NCI-H2227 (cell line): Measurements from ENCODE around the gene SOX5.

Source experiments
- DNase-seq: peaks from one replicate; lab custom pipeline; 2025; ENCODE audit not compliant: unreplicated experiment; lab: John Stamatoyannopoulos, UW

SOX5 gene

DNA sequence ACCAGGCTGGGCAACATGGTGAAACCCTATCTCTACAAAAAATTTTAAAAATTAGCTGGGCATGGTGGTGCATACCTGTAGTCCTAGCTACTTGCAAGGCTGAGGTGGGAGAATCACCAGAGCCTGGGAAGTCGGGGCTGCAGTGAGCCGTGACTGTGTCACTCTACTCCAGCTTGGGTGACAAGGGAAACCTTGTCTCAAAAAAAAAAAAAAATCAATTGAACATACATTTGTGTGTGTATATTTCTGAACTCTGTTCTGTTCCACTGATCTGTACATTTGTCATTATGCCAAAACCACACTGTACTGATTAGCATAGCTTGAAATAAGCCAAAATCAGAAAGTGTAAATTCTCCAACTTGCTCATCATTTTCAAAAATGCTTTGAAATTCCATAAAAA lies 254.6 kb downstream of the SOX5 start:
- no peak for DNase-seq

DNA sequence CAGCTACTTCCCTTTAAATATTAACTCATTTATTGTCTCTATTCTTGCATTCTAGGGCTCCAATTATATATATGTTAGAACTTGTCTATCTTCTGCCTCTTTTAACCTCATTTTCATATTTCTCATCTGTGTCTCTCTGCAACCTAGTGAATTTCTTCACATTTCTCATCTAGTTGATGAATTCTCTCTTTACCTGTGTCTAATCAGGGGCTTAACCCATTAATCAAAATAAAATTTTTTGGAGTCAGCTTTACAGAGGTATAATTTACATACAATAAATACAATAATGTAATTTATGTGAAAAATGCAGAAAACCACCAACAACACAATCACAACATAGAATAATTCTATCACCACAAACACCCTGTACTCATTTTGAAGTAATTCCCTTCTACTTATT lies 255.2 kb downstream of the SOX5 start:
- DNase-seq = no peak

DNA sequence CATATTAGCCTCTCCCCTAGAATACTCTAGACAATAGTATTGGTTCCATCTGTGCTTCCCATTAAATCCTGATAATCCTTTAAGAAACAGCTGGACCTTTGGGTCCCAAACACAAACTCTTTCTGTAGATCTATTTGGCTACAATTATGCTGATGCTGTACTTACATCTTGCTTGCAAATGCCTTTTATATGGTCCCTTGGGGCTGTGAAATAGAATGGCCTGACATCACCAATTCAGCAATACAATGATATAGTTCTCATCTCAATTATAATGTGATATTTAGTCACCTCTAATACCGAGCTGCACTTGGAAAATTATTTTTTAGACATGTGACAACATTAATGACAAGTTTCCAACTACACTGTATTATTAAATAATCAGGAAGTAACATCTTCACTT lies 261.5 kb downstream of the SOX5 start:
- DNase-seq = no peak

DNA sequence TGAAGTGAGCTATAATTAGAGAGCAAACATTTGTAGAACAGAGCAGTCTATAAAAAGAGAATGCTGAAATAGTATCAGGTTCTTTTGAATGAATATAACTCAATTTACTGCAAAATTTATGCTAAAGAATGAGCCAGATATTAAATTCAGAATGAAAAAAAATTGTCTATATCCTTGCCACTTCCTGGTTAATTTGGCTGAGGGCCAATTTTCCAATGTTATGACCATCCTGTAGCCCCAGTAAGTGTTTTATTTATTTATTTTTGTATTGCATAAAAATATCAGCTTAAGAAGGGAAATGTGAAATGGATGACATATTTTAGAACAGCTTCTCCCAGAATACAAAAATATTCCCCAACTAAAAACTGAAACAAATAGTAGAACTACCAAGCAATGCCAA lies 263.4 kb downstream of the SOX5 start:
- DNase-seq = no peak

DNA sequence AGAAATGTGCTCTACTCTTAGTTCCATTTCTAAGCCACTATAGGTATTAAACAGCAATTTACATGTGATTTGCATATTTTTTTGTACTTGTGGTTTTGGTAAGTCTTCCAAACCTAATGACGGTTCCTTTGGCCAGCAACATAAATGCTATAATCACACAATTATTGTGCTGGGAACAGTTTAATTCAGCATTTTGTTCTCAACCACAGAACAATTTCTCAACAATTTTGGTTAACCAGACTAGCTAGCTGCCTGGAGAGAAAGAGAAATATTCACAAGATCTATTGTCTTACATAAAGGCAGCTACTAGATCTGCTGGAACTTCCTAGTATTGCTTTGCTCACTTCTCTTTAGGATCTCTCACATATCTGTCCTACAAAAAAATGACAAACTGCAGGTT lies 265.3 kb downstream of the SOX5 start:
- DNase-seq = no peak

DNA sequence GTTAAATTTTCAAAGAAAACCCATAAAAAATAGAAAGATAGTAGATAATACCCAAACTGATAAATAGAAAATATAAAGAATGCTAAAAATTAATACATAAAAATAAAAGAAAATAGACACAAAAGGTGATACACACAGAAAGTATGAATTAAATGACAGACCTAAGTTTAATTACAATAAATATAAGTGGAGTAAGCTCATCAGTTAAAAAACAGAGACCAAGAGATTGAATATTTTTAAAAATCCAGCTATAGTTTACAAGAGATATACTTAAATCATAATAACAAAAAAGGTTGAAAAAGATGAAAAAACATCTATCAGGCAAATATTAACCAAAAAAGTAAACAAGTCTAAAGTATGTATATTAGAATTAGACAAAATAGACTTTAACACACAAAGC lies 268.2 kb downstream of the SOX5 start:
- DNase-seq = no peak

DNA sequence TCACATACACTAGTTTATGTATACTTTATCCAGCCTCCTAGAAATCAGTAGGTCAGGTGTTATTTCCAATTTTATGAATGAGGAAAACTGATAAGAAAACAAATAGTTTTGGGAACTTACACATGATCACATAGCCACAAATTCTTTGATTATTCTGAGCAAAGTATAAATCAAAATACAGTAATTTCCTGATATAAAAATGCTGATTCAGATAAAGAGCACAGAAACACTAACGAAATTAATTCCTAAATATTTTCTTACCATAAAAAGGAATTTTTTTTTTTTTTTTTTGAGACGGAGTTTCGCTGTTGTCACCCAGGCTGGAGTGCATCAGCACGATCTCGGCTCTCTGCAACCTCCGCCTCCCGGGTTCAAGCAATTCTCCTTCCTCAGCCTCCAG lies 275.4 kb downstream of the SOX5 start:
- DNase-seq = no peak

DNA sequence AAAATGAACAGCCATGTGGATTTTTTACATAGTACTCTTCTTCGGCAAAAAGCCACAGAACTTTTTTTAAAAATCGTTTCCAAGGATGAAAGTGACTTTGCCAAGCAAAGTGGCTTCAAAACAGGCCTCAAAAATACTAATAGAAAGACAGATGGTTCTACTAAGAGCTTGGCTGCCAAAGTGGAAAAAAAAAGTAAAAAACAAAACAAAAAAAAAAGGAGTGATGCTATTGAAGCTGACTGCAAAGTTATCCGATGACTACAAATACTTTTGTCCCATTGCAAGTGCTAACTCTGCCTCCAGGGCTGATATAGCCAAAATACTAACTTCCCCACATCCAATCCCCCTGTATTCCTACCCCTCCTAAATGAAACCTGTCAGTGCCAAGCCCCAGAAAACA lies 277.6 kb downstream of the SOX5 start:
- DNase-seq = no peak

DNA sequence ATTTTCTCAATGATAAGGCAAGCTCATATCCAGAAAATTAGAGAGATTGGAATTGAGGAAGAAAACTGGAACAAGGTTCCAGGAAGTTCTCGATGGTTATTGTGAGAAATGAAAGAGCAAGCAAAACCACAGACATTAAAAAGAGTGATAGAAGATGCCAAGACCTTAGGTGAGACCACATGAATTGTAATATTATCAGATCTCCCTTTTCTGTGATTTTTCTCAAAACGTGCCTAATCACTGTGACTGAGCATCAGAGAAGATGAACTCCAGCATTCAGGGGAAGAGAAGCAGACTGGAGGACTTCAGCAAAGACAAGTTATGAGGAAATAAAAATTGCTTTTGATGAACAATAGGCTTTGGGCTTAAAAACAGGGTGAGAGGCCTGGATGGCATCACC lies 278.8 kb downstream of the SOX5 start:
- DNase-seq = no peak

DNA sequence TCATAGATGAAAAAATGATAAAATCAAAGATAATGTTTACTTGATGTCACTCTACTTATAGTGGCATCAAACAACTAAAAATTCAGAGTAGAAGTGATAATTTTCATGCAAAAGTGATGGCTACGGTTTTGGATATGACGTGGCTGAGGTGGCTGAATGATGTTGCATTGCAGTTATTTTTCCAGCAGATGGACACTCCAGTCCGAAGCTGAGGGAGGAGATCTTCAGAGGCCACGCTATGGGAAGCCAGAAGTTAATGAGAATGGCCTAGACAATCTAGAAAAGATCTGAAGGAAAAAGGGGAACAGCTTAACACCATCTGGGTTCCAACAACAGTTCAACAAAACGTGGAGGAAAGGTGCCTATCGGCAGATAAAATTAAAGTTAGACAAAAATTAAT lies 279.8 kb downstream of the SOX5 start:
- DNase-seq = no peak

DNA sequence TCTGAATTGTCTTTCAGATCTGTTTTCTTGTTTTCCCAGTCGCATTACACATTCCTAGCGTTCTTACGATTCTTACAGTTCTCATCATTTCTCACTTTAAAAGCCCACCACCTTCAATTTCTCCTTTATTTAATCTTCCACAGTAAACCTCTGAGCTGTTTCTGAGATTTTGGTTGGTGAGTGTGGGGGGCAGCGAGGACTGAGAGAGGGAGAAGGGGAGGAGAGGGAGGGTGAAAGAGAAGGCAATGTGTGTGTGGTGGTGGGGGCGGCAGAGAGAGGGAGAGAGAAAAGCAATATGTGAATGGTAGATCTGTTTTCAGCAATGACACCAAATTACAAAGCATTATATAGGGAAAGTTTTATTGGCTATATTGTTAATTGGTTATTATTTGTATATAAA lies 282.6 kb downstream of the SOX5 start:
- DNase-seq = no peak

DNA sequence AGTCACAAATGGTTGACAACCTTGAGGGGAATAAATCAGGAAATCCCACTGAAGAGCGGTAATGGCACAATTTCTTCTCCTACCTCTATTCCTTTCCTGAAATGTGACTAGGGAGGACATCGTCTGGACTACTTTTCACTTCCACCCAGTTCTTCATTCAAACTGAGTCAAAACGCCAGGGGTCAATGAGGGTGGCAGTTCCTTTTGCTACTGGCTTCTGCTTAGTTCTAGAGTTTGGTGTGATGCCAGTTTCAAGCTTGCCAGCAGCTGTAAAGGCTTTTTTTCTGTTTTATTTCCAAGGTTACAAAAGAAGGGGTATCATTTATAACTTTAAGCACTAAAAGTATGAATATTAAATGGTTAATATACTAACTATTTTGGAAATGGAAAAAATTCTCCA lies 286.5 kb downstream of the SOX5 start:
- DNase-seq = no peak

DNA sequence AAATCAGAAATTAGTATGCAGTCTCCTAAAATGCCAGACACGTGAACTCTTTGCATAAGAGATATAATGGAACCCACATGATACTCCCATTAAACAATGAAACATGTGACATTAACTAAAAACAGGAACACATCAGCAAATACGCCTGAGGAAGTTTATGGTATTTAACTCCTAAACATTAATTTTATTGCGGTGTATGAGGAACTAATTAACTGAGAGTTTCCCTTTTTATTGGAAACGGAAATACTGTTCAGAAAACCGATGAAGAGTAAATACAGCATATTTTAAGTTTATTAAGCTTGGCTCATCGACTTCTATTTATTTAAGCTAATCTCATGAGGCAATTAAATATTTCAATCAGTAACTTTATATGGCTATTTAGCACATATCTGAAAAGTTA lies 290.3 kb downstream of the SOX5 start:
- DNase-seq = no peak

DNA sequence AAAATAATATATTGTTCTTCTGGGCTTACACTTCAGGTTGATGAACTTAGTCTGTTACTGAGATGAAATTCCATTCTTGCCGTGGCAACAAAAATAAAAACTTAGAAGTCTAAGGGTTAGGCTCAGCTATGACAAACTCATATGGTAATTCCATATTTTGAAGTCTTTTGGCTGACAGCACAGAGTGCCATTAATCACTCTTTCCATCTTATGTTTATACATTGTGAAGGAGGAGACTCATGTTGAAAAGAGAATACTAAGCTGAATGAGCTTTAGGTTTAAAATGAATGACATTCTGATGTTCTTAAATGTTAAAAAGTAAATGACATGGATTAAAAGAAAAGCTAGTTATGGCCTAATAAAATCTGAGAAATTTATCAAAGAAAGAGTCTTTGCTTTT lies 291.9 kb downstream of the SOX5 start:
- no peak for DNase-seq

DNA sequence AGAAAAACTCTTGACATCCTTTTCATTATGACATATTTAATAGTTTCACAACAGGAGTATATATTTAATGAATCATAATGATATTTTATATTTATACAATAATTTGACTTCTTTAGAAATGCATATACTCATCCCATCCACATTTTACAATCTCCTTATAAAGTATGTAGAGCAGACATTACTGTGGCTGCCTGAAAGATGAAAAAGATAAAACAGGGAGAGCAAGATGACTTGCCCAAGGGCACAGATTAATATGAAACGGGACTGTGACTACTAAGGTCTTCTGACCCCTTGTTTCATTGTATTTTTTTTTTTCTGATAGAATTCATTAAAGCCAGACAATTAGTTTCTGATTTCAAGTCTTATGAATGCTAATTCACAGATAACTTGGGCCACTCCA lies 293.6 kb downstream of the SOX5 start:
- no peak for DNase-seq

DNA sequence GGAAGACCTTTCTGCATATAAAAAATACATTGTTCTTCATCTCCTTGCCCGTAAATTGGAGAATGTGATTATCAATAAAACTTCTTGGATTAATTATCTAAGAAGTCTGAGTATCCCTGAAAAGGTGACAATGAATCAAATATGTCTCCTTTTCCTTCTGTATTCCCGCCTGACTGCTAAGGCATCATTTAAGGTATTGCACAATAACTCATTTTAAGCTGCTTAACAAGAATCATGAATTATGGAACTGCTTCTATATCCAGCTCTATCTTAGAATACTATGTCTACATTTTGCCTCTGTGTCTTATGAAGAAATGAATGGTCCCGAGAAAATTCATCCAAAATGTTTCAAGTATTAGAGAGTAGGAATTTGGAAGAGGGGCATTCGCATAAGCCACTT lies 294.4 kb downstream of the SOX5 start:
- DNase-seq = no peak

DNA sequence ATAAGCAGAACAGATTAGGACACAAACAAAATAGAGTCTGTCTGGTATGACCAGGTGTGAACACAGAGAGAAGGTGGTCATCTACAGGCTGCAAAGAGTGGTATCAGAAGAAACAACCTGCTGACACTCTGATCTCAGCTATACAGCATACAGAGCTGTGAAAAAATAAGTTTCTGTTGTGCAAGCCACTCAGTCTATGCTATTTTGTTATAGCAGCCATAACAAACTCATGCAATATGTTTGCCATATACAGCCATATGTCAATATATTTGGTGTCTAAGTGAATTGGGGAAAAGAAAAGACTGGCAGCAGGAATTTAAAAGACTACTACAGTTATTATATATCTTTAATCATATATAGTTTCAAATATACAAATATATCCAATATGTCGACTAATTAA lies 300.9 kb downstream of the SOX5 start:
- DNase-seq = no peak

DNA sequence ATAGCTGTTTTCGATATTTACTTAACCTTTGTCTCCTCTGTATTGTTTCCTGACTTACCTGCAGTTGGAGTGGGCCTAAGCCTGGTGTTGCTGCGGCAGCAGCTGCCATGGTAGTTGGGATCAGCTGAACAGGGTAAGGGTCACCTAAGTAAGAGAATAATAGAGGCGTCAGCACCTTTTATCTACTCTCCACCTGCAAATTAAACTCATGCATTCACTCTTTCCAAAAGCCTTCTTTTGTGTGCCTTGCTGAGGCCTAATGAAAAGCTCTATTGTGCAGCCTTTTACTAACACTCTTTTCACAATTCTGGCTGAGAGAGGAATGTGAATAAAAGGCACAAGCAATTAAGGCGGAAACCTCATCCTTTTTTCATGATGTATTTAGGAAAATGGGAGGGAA lies 308.7 kb downstream of the SOX5 start:
- DNase-seq = peak; percentile 85

DNA sequence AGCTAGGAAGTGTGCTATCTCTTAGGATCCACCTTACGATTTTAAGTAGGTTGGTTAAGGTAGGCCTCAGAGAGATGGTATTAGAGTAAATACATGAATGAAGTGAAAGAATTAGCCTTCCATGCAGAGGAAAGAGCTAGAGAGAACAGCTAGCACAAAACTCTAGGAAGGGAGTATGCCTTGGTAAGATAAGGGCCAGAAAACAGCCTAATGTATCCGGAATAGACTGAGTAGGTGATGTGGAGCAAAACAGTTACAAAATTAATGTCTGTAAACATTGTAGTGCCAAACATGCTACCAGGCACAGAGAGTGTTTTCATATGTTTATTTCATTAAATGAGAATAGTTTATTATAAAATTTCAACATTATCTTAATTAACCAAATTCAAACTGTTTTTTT lies 315.1 kb downstream of the SOX5 start:
- no peak for DNase-seq

DNA sequence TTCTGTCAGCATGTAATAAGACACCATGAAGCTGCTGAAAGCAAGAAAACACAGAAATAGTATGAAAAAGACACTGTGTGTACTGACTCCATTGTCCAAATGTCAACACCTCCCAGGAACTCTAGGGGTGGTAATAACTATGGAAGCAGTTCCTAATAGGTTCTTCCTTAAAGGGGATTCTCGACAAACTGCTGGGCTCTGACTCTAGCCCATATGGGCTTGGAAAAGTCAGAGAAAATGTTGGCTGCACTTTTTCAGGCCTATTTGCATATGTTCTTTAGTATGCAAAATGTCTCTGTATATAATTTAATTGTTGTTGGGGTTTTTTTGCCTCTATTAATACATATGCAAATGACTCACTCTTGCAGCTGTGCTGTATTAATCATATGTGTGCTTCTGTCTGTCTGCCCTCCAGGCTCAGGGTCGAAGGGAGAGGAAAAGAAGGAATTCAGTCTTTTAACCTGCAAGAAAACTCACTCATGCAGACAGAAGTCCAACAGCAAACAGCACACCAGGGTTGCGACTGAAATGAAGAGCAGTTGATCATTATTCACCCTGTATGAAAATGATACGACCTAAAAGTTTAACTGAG lies 317.6 kb downstream of the SOX5 start:
- DNase-seq = no peak

DNA sequence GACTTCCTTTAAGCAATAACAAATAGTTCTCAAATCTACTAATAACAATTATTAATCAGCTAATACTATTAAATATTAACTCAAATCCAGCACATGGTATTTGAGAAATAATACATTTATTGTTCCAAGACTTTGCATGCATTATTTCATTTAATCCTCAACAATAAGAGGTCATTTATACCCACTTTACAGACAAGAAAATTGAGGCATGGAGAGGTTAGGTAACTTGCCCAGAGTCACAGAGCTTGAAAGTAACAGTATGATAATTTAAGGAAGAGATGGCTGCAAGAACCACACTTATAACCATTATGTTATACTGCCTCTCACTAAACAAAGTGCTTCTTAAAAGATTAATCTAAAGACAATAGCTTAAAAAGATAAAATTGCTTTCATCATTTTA lies 318.9 kb downstream of the SOX5 start:
- DNase-seq = no peak

DNA sequence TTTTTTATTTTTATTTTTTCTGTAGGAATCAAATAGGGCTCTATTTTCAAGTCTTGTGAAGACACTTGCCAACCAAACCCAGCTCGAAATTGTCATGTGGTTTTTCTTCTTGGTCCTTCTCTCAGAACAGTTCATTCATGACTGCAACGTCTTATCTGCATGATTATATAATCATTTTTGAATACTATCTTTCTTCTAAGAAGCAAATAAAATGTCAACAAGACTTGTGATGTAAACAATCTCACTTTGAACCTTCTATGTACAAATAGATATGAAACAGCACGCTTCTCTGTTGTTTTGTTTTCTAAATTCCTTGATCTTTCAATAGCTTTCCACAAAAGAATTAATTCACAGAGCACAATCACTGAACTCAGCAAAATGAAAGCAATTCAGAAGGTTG lies 320.7 kb downstream of the SOX5 start:
- DNase-seq = no peak

DNA sequence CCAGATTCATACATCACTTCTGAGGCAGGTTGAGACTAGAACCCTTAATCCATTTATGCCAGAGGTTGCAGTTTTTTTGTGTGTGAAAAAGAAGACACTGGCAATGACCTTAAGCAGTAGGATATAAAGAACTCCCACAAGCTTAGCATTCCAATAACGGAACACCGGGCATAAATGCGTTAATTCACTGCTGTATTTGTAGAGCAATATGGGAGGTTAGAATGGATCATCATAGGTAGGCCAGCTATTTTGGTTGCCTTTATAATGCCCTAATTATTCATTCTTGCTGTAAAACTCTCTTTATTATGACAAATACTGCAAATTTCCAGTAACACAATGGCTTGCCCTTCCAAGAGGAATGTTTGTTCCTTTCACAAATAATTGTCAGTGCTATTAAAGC lies 322.7 kb downstream of the SOX5 start:
- no peak for DNase-seq

DNA sequence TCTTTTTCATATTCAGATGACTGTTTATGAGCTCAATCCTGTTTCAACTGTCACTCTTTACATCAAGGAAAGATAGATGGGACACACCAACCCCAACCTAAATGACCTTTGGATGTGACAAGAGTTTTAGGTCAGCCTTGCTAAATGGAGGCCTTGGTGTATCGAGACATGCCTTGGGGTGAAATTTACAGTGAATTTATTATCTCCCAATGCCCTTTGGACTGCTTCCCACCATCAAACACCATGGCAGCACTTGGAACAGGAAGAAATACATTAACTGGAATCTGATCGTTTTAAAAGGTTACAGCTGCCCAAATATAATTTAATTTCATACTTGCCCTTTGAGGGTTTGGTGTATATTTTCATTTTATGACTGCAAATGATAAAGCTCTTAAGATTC lies 327.6 kb downstream of the SOX5 start:
- no peak for DNase-seq
